Measurements from ENCODE around the gene TMEM250. TPM values are rescaled to one million over a fixed set of nuclear protein-coding genes. Genes with fewer than 3 reads are reported as not detected.
"Not testable (repeated sequence)": the region's sequence is repeated elsewhere in the genome, so short reads cannot be mapped to it uniquely, and the experiment has no call there.

TMEM250 gene
- total and polyA plus RNA-seq, 2 donors from 2014 or later = 22.2 to 33.1 TPM

DNA sequence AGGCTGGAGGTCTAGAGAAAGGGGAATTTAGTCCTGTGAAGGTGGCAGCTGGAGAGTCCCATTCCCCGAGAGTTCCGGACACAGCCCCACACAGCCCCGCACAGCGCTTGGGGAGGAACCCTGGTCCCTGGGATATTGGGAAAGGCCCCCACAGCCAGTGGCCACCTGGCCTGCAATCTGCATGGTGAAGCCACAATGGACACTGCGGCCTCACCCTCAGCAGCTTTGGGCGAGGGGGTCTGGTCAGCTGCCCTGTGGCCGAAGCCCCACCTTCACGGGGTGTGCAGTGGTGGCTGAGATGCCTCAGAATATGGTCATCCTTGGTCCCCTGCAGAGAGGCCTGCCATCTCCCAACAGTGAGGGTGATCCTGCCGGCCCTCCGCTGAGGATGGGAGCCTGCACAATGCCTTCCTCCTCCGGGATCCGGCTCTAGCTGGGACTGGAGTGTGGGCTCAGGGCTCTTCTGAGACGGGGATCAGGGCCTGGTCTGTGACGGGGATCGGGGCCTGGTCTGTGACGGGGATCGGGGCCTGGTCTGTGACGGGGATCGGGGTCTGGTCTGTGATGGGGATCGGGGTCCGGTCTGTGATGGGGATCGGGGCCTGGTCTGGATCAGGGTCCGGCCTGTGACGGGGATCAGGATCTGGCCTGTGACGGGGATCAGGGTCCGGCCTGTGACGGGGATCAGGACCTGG is 33.3 kb upstream of the TMEM250 start:
- peaks cover 8% of the 10 kb centered on the region for H3K27me3 ChIP-seq (ENCODE audit: control insufficient read depth, insufficient read depth, low read length)
- intact Hi-C loops (cut with DNase I) = no loop called here
- H3K36me3 ChIP-seq (ENCODE audit: control insufficient read depth in 2 of 3, insufficient read depth in 3 of 3, low read length in 3 of 3) = no peaks in the 10 kb centered on the region
- FAIRE-seq (no peak), DNase-seq (peak in 1 of 5 donors; percentile 59)
- H3K27ac ChIP-seq (ENCODE audit: low read depth in 2 of 2, low read length in 2 of 2) = no peak overlapping the region
- H3K4me3 ChIP-seq (ENCODE audit: low read length in 3 of 3) = no peak overlapping the region
- H3K9ac ChIP-seq (ENCODE audit: low read length in 3 of 3) = no peak overlapping the region
- no peak for TF ChIP-seq CTCF (IDR thresholded peaks at IDR 0.05; ENCODE audit: borderline replicate concordance, extremely low read depth, insufficient read depth)
- no peaks in the 10 kb centered on the region for H3K4me1 ChIP-seq (ENCODE audit: control insufficient read depth in 2 of 3, insufficient read depth in 2 of 3, low read depth in 1 of 3, low read length in 3 of 3)
- H3K9me3 ChIP-seq (ENCODE audit: control insufficient read depth in 2 of 3, insufficient read depth in 1 of 3, low read length in 3 of 3) = no peaks in the 10 kb centered on the region

- FAIRE-seq (no peak), DNase-seq (peak in 1 of 5 donors; percentile 53)
- H3K27me3 ChIP-seq (ENCODE audit: control insufficient read depth, insufficient read depth, low read length) = peaks cover 8% of the 10 kb centered on the region
Observed at GRCh38 chr9:136151214-136151804, 32.6 kb upstream of the TMEM250 start.

GRCh38 chr9:136150664-136151213 is 32.1 kb upstream of the TMEM250 start:
- H3K36me3 ChIP-seq (ENCODE audit: control insufficient read depth in 2 of 3, insufficient read depth in 3 of 3, low read length in 3 of 3); FAIRE-seq; H3K9me3 ChIP-seq (ENCODE audit: control insufficient read depth in 2 of 3, insufficient read depth in 1 of 3, low read length in 3 of 3); H3K27ac ChIP-seq (ENCODE audit: low read depth in 2 of 2, low read length in 2 of 2); intact Hi-C loops (cut with DNase I); H3K27me3 ChIP-seq (ENCODE audit: control insufficient read depth, insufficient read depth, low read length); DNase-seq; H3K4me3 ChIP-seq (ENCODE audit: low read length in 3 of 3); H3K9ac ChIP-seq (ENCODE audit: low read length in 3 of 3); H3K4me1 ChIP-seq (ENCODE audit: control insufficient read depth in 2 of 3, insufficient read depth in 2 of 3, low read depth in 1 of 3, low read length in 3 of 3): not testable (repeated sequence)

More at GRCh38 chr9:136151214-136151804, 32.6 kb upstream of the TMEM250 start:
- H3K9ac ChIP-seq (ENCODE audit: low read length in 3 of 3) = no peak overlapping the region
- no peaks in the 10 kb centered on the region for H3K4me1 ChIP-seq (ENCODE audit: control insufficient read depth in 2 of 3, insufficient read depth in 2 of 3, low read depth in 1 of 3, low read length in 3 of 3)
- H3K4me3 ChIP-seq (ENCODE audit: low read length in 3 of 3) = no peak overlapping the region
- H3K27ac ChIP-seq (ENCODE audit: low read depth in 2 of 2, low read length in 2 of 2) = no peak overlapping the region
- H3K36me3 ChIP-seq (ENCODE audit: control insufficient read depth in 2 of 3, insufficient read depth in 3 of 3, low read length in 3 of 3) = no peaks in the 10 kb centered on the region
- no peaks in the 10 kb centered on the region for H3K9me3 ChIP-seq (ENCODE audit: control insufficient read depth in 2 of 3, insufficient read depth in 1 of 3, low read length in 3 of 3)
- no peak for TF ChIP-seq CTCF (IDR thresholded peaks at IDR 0.05; ENCODE audit: borderline replicate concordance, extremely low read depth, insufficient read depth)
- intact Hi-C loops (cut with DNase I) = no loop called here

GRCh38 chr9:136149853-136150252 is 31.2 kb upstream of the TMEM250 start:
- no peak overlapping the region for H3K27ac ChIP-seq (ENCODE audit: low read depth in 2 of 2, low read length in 2 of 2)
- H3K9ac ChIP-seq (ENCODE audit: low read length in 3 of 3) = no peak overlapping the region
- H3K36me3 ChIP-seq (ENCODE audit: control insufficient read depth in 2 of 3, insufficient read depth in 3 of 3, low read length in 3 of 3) = no peaks in the 10 kb centered on the region
- DNase-seq = peak in 1 of 5 donors; percentile 61
- no peaks in the 10 kb centered on the region for H3K9me3 ChIP-seq (ENCODE audit: control insufficient read depth in 2 of 3, insufficient read depth in 1 of 3, low read length in 3 of 3)
- H3K4me1 ChIP-seq (ENCODE audit: control insufficient read depth in 2 of 3, insufficient read depth in 2 of 3, low read depth in 1 of 3, low read length in 3 of 3) = no peaks in the 10 kb centered on the region
- no peak overlapping the region for H3K4me3 ChIP-seq (ENCODE audit: low read length in 3 of 3)
- no peak for TF ChIP-seq CTCF (IDR thresholded peaks at IDR 0.05; ENCODE audit: borderline replicate concordance, extremely low read depth, insufficient read depth)
- intact Hi-C loops (cut with DNase I) = no loop called here
- no peak for FAIRE-seq
- peaks cover 3% of the 10 kb centered on the region for H3K27me3 ChIP-seq (ENCODE audit: control insufficient read depth, insufficient read depth, low read length)
